GM12878 (cell line): Measurements from ENCODE around the gene DAAM2. TPM values are rescaled to one million over a fixed set of nuclear protein-coding genes. Genes with fewer than 3 reads are reported as not detected.

Experiments
- ATAC-seq: fragments of 200-7000 bp; cut with Tn5 transposase; 3 replicates; pipeline ENCODE4 v1.9.1; 2020; ENCODE audit warnings: mild to moderate bottlenecking, moderate library complexity
- BruUV-seq: library from RNA; stranded (reverse); fragments of 400-500 nt; replicated peaks from 2 replicates; lab custom pipeline; 2021; lab: Mats Ljungman, UMichigan
- CTCF ChIA-PET: fragments of 300-600 bp; sonication (Branson Sonifier 250); formaldehyde crosslinking; extraction: SDS; loops from one replicate; lab custom pipeline; 2021; ENCODE audit warnings: inconsistent platforms; lab: Yijun Ruan, JAX
- POLR2A ChIA-PET: fragments of 350-600 bp; formaldehyde crosslinking; extraction: SDS; loops from one replicate; lab custom pipeline; 2021; ENCODE audit warnings: inconsistent platforms; lab: Charles Lee
- RAD21 ChIA-PET: fragments of 300-600 bp; sonication (Branson Sonifier 250); formaldehyde crosslinking; loops from one replicate; lab custom pipeline; 2023; ENCODE audit warnings: antibody characterized with exemption; ENCODE audit not compliant: unreplicated experiment; lab: Charles Lee
- SMC1A ChIA-PET: fragments of 300-600 bp; sonication (Branson Sonifier 250); formaldehyde crosslinking; loops from one replicate; lab custom pipeline; 2023; ENCODE audit not compliant: unreplicated experiment, uncharacterized antibody; lab: Charles Lee
- DNase-seq: peaks from one replicate; pipeline ENCODE4 v3.0.0-alpha.2; 2011; ENCODE audit warnings: low read depth, low spot score
- FAIRE-seq: peaks from 3 replicates; lab custom pipeline; 2011; peaks lifted over from hg19 to GRCh38; lab: Jason Lieb, UNC
- H2AFZ ChIP-seq: 2 replicates; pipeline ENCODE4 v1.6.0; 2011; ENCODE audit warnings: low read depth, low read length, control low read depth; ENCODE audit not compliant: control insufficient read depth
- H3K27ac ChIP-seq: 2 replicates; pipeline ENCODE4 v1.5.1; 2011; ENCODE audit warnings: control low read depth; ENCODE audit not compliant: control insufficient read depth, insufficient read depth
- H3K27me3 ChIP-seq, 2 experiments: replicated peaks in 1 of 2; 2 replicates each; pipeline versions ENCODE4 v1.6.0 to v1.6.1; 2011; ENCODE audit warnings: low read length in 1 of 2; ENCODE audit not compliant: control insufficient read depth in 2 of 2, insufficient read depth in 2 of 2
- H3K36me3 ChIP-seq, 2 experiments: 2 replicates each; pipeline ENCODE4 v1.5.1; 2011; ENCODE audit warnings: low read length in 1 of 2; ENCODE audit not compliant: control insufficient read depth in 2 of 2, insufficient read depth in 2 of 2
- H3K4me1 ChIP-seq: 2 replicates; pipeline ENCODE4 v1.6.1; 2011; ENCODE audit warnings: mild to moderate bottlenecking, low read length, moderate library complexity, mixed read lengths; ENCODE audit not compliant: control insufficient read depth, insufficient read depth
- H3K4me2 ChIP-seq: 2 replicates; pipeline ENCODE4 v1.6.0; 2011; ENCODE audit warnings: control low read depth; ENCODE audit not compliant: control insufficient read depth, insufficient read depth
- H3K4me3 ChIP-seq: fragments of 200-600 bp; sonication (generic); 2 replicates; pipeline ENCODE4 v1.5.1; 2016
- H3K79me2 ChIP-seq: 2 replicates; pipeline ENCODE4 v1.6.0; 2011; ENCODE audit warnings: low read length; ENCODE audit not compliant: control insufficient read depth, insufficient read depth
- H3K9ac ChIP-seq: 2 replicates; pipeline ENCODE4 v1.8.0; 2011; ENCODE audit warnings: low read length, control low read depth, mixed read lengths; ENCODE audit not compliant: control insufficient read depth, insufficient read depth
- H3K9me3 ChIP-seq: replicated peaks from 3 replicates; pipeline ENCODE4 v1.5.1; 2011; ENCODE audit warnings: mild to moderate bottlenecking, low read length; ENCODE audit not compliant: control insufficient read depth, insufficient read depth
- H4K20me1 ChIP-seq: 2 replicates; pipeline ENCODE4 v1.6.0; 2011; ENCODE audit not compliant: control insufficient read depth, insufficient read depth
- BMI1 ChIP-seq: fragments of 450-650 bp; IDR thresholded peaks from 2 replicates; pipeline ENCODE4 v1.6.1; 2016; ENCODE audit warnings: mild to moderate bottlenecking, moderate library complexity, borderline replicate concordance
- CBX5 ChIP-seq: sonication (generic); IDR thresholded peaks from 2 replicates; pipeline ENCODE4 v1.6.1; 2016; ENCODE audit warnings: low read depth, moderate library complexity, mild to moderate bottlenecking, inconsistent platforms
- CHD2 ChIP-seq: IDR thresholded peaks from 2 replicates; pipeline ENCODE4 v1.6.1; 2011; ENCODE audit warnings: low read depth, low read length, improper control_type of control experiment, borderline replicate concordance
- ELK1 ChIP-seq: IDR thresholded peaks from 2 replicates; pipeline ENCODE4 v1.6.1; 2012; ENCODE audit warnings: low read depth, low read length, improper control_type of control experiment
- IRF4 ChIP-seq: IDR thresholded peaks from 2 replicates; pipeline ENCODE4 v1.6.1; 2011; ENCODE audit warnings: low read depth, low read length
- PML ChIP-seq: IDR thresholded peaks from 2 replicates; pipeline ENCODE4 v1.6.1; 2012; ENCODE audit warnings: low read length, inconsistent platforms
- POLR2AphosphoS2 ChIP-seq: IDR thresholded peaks from 2 replicates; pipeline ENCODE4 v1.6.1; 2011; ENCODE audit warnings: low read depth, mild to moderate bottlenecking, low read length, improper control_type of control experiment, moderate library complexity
- POU2F2 ChIP-seq: IDR thresholded peaks from 3 replicates; pipeline ENCODE4 v1.6.1; 2011; ENCODE audit warnings: low read depth, mild to moderate bottlenecking, low read length, borderline replicate concordance
- RAD51 ChIP-seq: fragments of 450-650 bp; IDR thresholded peaks from 2 replicates; pipeline ENCODE4 v1.6.1; 2016; ENCODE audit warnings: moderate library complexity, mild to moderate bottlenecking, inconsistent platforms
- SMARCA5 ChIP-seq: fragments of 450-650 bp; IDR thresholded peaks from 2 replicates; pipeline ENCODE4 v1.6.1; 2017; ENCODE audit warnings: mild to moderate bottlenecking
- YBX1 ChIP-seq: fragments of 450-650 bp; IDR thresholded peaks from 2 replicates; pipeline ENCODE4 v1.6.1; 2016; ENCODE audit warnings: antibody characterized with exemption
- ZBTB40 ChIP-seq: fragments of 450-650 bp; IDR thresholded peaks from 2 replicates; pipeline ENCODE4 v1.6.1; 2016; ENCODE audit warnings: mild to moderate bottlenecking, moderate library complexity, borderline replicate concordance
- WGBS: methylation state at CpG from one replicate; pipeline ENCODE4 v1.1.6; 2016; ENCODE audit warnings: low lambda C conversion rate; ENCODE audit not compliant: insufficient replicate concordance, insufficient coverage; ENCODE audit errors: missing lambda C conversion rate; 5-methylcytosine and 5-hydroxymethylcytosine counted together
- in situ Hi-C: fragments of 300-500 bp; cut with MboI; formaldehyde crosslinking; loops from 9 replicates; pipeline ENCODE4 v1.14.3; 2018; ENCODE audit warnings: mixed read lengths
- intact Hi-C: fragments of 100-400 bp; cut with micrococcal nuclease; formaldehyde crosslinking; loops from one replicate; pipeline ENCODE4 v1.14.2; 2022; ENCODE audit not compliant: unreplicated experiment
- polyA plus RNA-seq, 11 experiments: library from polyadenylated mRNA; depleted of rRNA in 4 of 11; unstranded in 6 of 11; stranded (reverse) in 5 of 11; fragments of >200 nt; fragmentation: Nextera tagmentation in 4 of 11; fragmentation: Illumina TruSeq in 1 of 11; extraction: Ambion mirVana in 4 of 11; extraction: Trizol in 1 of 11; gene quantifications; 1 replicate in 1 of 11; 2 replicates in 10 of 11; pipeline versions ENCODE4 v1.2.1 to v1.2.3, GENCODE V29; 2011 to 2016; ENCODE audit warnings: inconsistent platforms in 2 of 11, missing spikeins in 2 of 11, low read depth in 1 of 11
- total RNA-seq, 4 experiments: library from RNA; depleted of rRNA in 3 of 4; stranded (reverse); fragments of >200 nt in 3 of 4; fragmentation: Illumina TruSeq in 1 of 4; extraction: Trizol in 1 of 4; gene quantifications; 2 replicates each; pipeline versions ENCODE4 v1.2.1 to v1.2.3, GENCODE V29; 2013 to 2021
- TF ChIP-seq, protein P1 (sequence below): IDR thresholded peaks from 2 replicates; pipeline ENCODE4 v1.6.1; 2011; ENCODE audit warnings: low read depth, mild to moderate bottlenecking, low read length, moderate library complexity, borderline replicate concordance; ENCODE audit errors: extremely low read depth

Gene DAAM2
- total and polyA plus RNA-seq, 10 of the 15 experiments (the other 5 are each of a cell fraction or from before 2014, with no cell fraction given): 0.05 to 0.22 TPM; not detected in 8

DNA sequence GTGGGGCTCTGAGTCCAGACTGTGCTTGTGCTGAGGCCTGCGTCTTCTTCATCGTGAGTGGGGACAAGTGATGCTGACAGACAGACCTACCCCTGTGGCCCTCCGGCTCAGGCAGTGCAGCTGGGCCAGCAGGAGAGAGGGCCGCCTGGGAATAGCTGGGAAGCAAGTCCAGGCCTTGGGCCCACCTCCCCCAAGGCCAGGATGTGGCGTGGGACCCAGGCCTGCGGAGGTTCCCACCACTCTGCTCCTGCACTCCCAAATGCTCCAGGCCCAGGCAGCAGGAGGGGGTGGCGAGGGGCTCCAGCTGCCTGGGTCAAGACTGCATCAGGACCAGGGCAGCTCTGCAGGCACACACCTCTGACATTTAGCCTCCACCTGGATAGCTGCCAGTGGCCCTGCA is 38.3 kb downstream of the DAAM2 start:
- in situ Hi-C loops (no loop called here), intact Hi-C loops (no loop called here)
- Histone ChIP-seq H3K79me2 (no peaks in the 10 kb centered on the region), H3K27me3 (no peaks in the 10 kb centered on the region), H3K27ac (no peak overlapping the region), H2AFZ (no peak overlapping the region), H3K4me2 (no peak overlapping the region), H4K20me1 (no peaks in the 10 kb centered on the region), H3K4me3 (no peak overlapping the region), H3K4me1 (no peaks in the 10 kb centered on the region), H3K9me3 (no peaks in the 10 kb centered on the region), H3K9ac (no peak overlapping the region), H3K36me3 (no peaks in the 10 kb centered on the region)
- TF ChIP-seq SMARCA5 (no peak), POLR2AphosphoS2 (no peak)
- TF ChIP-seq, protein P1, sequence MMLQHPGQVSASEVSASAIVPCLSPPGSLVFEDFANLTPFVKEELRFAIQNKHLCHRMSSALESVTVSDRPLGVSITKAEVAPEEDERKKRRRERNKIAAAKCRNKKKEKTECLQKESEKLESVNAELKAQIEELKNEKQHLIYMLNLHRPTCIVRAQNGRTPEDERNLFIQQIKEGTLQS: no peak
- 33% methylated on average over 5 of the region's 7 CpGs for WGBS
- ChIA-PET CTCF (no interaction called here), SMC1A (no interaction called here), RAD21 (no interaction called here), POLR2A (no interaction called here)
- ATAC-seq (no peak), FAIRE-seq (no peak), DNase-seq (no peak)
- BruUV-seq: no TSS peak

- POLR2A ChIA-PET: no interaction called here
- H2AFZ ChIP-seq: no peak overlapping the region
- H3K79me2 ChIP-seq: no peaks in the 10 kb centered on the region
- SMC1A ChIA-PET: interaction anchor here (0.6 kb wide), 1 partner anchor 17 kb away, joined by 3 read pairs; no protein-coding TSS in a partner anchor
- CTCF ChIA-PET: interaction anchor here (0.7 kb wide), 1 partner anchor 470 kb away, joined by 3 read pairs; no protein-coding TSS in a partner anchor
- no peak for DNase-seq
- no peak overlapping the region for H3K27ac ChIP-seq
- intact Hi-C loops (no loop called here), in situ Hi-C loops (no loop called here)
- H3K27me3 ChIP-seq: no peaks in the 10 kb centered on the region
- BruUV-seq: no TSS peak
- WGBS: 2% methylated on average over 5 of the region's 6 CpGs
- no peaks in the 10 kb centered on the region for H3K36me3 ChIP-seq
- no peak overlapping the region for H3K4me2 ChIP-seq
- H3K9me3 ChIP-seq: no peaks in the 10 kb centered on the region
- no peak for ATAC-seq
- H3K4me3 ChIP-seq: no peak overlapping the region
- no peaks in the 10 kb centered on the region for H4K20me1 ChIP-seq
- no peaks in the 10 kb centered on the region for H3K4me1 ChIP-seq
- H3K9ac ChIP-seq: no peak overlapping the region
- FAIRE-seq: no peak
- RAD21 ChIA-PET: no interaction called here
- TF ChIP-seq CBX5 (no peak), ZBTB40 (no peak), YBX1 (no peak), POU2F2 (no peak), CHD2 (no peak), RAD51 (no peak), ELK1 (no peak), BMI1 (no peak), PML (no peak), IRF4 (no peak)
These were observed 39.5 kb downstream of the DAAM2 start for GRCh38 chr6:39831701-39832100.
